Measurements from ENCODE around the gene C2orf68. TPM values are rescaled to one million over a fixed set of nuclear protein-coding genes. Genes with fewer than 3 reads are reported as not detected.
A peak's percentile ranks its signal among the peaks of the same experiment; 100 is the strongest.

The C2orf68 gene
- total and polyA plus RNA-seq, 5 donors: 25.0 to 31.9 (median 28.1) TPM

DNA sequence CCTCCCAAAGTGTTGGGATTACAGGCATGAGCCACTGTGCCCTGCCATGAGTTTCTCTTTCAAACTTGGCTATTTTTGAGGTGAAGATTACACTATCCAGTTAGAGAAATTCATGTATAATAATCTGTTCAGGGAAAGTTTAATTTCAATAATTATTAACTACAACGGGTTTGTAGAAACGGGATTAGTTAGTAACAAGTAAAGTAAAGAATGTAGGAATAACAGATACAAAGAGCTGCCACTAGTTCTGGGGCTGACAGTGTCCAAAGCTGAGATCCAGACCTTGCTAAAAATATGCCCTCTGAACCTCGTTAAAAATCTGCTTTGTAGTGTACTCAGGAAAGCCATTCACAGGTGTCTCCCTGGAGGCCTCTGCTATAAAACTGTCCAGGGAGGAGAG lies 39.2 kb upstream of the C2orf68 start:
- ATAC-seq: no peak
- 87% methylated on average over 3 of the region's 3 CpGs for WGBS
- intact Hi-C loops (cut with DNase I): no loop called here

DNA sequence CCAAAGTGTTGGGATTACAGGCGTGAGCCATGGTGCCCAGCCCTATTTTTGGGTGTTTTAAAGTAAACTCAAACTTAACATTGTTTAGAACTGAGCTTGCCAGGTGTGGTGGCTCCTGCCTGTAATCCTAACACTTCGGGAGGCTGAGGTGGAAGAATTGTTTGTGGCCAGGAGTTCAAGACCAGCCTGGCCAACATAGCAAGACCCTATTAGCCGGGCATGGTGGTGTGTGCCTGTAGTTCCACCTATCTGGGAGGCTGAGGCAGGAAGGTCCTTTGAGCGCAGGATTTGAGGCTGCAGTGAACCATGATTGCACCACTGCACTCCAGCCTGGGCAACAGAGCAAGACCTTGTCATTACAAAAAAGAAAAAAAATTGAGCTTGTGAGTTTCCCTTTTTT lies 38.6 kb upstream of the C2orf68 start:
- DNase-seq: no peak
- ATAC-seq: no peak
- Histone ChIP-seq H3K27ac (ENCODE audit: low read length) (no peak overlapping the region), H3K9me3 (ENCODE audit: control insufficient read depth, low read length) (no peaks in the 10 kb centered on the region), H3K4me1 (ENCODE audit: control insufficient read depth, insufficient read depth, low read length) (peaks cover 3% of the 10 kb centered on the region), H3K4me3 (ENCODE audit: low read length) (no peak overlapping the region), H3K27me3 (ENCODE audit: control insufficient read depth, insufficient read depth) (no peaks in the 10 kb centered on the region)
- intact Hi-C loops (cut with DNase I): no loop called here
- 97% methylated on average over 4 of the region's 4 CpGs for WGBS

More for the DNA sequence above, 39.2 kb upstream of the C2orf68 start:
- Histone ChIP-seq H3K9me3 (ENCODE audit: control insufficient read depth, low read length) (no peaks in the 10 kb centered on the region), H3K4me3 (ENCODE audit: low read length) (no peak overlapping the region), H3K27ac (ENCODE audit: low read length) (no peak overlapping the region), H3K27me3 (ENCODE audit: control insufficient read depth, insufficient read depth) (no peaks in the 10 kb centered on the region), H3K4me1 (ENCODE audit: control insufficient read depth, insufficient read depth, low read length) (peaks cover 3% of the 10 kb centered on the region)
- DNase-seq: no peak

DNA sequence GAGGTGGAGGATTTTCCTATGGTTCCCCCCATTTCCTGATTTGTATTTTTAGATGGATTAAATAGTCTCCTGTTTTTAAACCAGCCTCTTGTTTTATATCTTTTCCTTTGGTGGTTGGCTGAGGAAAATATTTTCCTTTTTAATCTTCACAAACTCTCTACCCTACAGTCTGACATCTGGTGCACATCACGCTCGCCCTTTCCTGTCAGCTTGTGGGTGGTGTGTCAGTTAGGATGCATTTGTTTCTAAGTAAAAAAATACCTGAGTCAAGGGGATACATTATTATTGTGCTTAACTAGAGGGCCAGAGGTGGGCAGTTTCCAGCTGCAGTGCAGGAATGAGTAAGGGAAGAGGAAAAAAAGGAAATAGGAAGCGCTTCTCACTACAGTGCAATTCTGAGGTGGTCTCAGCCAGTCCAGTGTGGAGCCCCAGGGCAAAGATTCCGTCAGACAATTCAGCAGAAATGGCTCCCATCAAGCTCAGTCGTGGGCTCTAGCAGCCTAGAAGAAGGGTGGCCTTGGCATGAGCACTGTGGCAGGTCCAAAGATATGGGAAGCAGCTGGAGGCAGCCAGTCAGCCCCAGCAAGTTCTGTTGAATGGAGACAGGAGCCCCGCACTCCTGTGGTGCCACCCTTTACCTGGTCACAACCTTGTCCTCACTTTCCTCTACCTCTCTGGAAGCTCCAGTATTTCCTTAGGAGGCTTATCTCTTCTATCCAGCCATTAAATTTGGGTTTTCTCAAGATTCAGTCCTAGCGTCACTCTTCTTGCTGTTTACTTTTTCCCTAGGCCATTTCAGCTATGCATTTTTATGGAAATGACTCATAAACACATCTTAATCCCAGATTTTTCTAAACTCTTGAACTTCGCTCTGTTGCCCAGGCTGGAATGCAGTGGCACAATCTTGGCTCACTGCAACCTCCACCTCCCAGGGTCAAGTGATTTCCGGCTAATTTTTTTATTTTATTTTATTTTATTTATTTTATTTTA lies 37.6 kb upstream of the C2orf68 start:
- 81% methylated on average over 9 of the region's 9 CpGs for WGBS
- DNase-seq (no peak), ATAC-seq (peak in 1 of 2 donors; percentile 12)
- no peak overlapping the region for H3K27ac ChIP-seq (ENCODE audit: low read length)
- no peaks in the 10 kb centered on the region for H3K27me3 ChIP-seq (ENCODE audit: control insufficient read depth, insufficient read depth)
- H3K4me3 ChIP-seq (ENCODE audit: low read length): no peak overlapping the region
- H3K9me3 ChIP-seq (ENCODE audit: control insufficient read depth, low read length): no peaks in the 10 kb centered on the region
- peaks cover 3% of the 10 kb centered on the region for H3K4me1 ChIP-seq (ENCODE audit: control insufficient read depth, insufficient read depth, low read length)
- intact Hi-C loops (cut with DNase I): loop anchor here in 1 of 4 donors (5.0 kb wide), 1 partner anchor 58 kb away; no protein-coding TSS in a partner anchor

DNA sequence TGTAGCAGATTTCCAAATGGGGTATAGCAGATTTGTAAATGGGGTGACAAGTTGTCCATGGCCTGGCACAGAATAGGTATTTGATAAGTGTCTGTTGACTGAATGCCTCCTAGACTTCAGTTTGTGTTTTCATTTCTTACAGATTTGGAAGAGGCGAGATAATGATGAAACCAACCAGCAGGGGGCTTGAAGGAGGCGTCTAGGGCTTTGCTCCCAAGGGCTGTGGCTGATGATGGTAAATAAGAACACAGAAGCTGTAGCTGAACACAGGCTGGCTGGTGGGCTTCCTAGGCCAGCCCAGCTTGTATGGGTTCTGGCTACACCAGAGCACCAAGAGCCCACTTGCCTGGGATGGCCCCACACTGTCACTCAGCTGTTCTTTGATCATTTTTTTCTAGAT lies 36.8 kb upstream of the C2orf68 start:
- WGBS: 51% methylated on average over 2 of the region's 2 CpGs
- intact Hi-C loops (cut with DNase I): loop anchor here in 1 of 4 donors (5.0 kb wide), 1 partner anchor 59 kb away; no protein-coding TSS in a partner anchor
- ATAC-seq (peak in 1 of 2 donors; percentile 70), DNase-seq (no peak)
- H3K27me3 ChIP-seq (ENCODE audit: control insufficient read depth, insufficient read depth): no peaks in the 10 kb centered on the region
- no peaks in the 10 kb centered on the region for H3K9me3 ChIP-seq (ENCODE audit: control insufficient read depth, low read length)
- no peak overlapping the region for H3K27ac ChIP-seq (ENCODE audit: low read length)
- no peak overlapping the region for H3K4me3 ChIP-seq (ENCODE audit: low read length)
- peaks cover 3% of the 10 kb centered on the region for H3K4me1 ChIP-seq (ENCODE audit: control insufficient read depth, insufficient read depth, low read length)

DNA sequence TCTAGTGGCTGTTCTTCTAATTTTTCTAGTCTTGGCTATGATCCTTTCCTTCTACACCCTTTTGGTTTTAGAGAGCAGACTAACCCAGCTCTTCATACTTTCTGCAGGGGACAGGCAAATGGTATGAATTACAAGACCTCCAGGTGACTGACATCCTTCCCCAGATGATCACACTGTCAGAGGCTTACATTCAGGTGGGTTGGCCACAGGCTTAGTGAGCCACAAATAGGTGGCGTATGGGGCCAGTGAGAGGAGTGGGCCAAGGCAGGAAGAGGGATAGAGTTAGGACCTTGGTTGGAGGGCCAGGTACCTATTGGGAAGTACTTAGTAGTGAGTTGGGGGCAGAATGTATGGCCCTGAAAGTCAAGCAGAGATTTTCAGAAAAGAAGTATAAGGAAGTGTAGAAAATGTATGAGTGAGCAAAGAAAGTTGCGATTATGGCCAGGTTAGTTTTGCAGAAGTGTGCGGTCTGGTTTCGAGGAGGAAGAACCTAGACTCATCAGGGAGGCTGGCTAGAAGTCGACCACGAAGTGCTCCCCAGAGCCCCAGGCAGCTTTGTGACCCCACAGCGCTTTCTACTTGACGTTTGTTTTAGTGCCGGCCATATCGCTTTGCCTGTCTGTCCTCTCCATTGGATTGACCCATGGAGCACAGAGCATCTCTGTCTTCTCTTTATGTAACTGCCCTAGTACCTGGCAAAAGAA lies 36.1 kb upstream of the C2orf68 start:
- Histone ChIP-seq H3K27ac (ENCODE audit: low read length) (no peak overlapping the region), H3K9me3 (ENCODE audit: control insufficient read depth, low read length) (no peaks in the 10 kb centered on the region), H3K27me3 (ENCODE audit: control insufficient read depth, insufficient read depth) (no peaks in the 10 kb centered on the region), H3K4me1 (ENCODE audit: control insufficient read depth, insufficient read depth, low read length) (peaks cover 3% of the 10 kb centered on the region), H3K4me3 (ENCODE audit: low read length) (no peak overlapping the region)
- DNase-seq (no peak), ATAC-seq (no peak)
- intact Hi-C loops (cut with DNase I): loop anchor here in 1 of 4 donors (5.0 kb wide), 1 partner anchor 59 kb away; no protein-coding TSS in a partner anchor
- WGBS: 87% methylated on average over 10 of the region's 10 CpGs

DNA sequence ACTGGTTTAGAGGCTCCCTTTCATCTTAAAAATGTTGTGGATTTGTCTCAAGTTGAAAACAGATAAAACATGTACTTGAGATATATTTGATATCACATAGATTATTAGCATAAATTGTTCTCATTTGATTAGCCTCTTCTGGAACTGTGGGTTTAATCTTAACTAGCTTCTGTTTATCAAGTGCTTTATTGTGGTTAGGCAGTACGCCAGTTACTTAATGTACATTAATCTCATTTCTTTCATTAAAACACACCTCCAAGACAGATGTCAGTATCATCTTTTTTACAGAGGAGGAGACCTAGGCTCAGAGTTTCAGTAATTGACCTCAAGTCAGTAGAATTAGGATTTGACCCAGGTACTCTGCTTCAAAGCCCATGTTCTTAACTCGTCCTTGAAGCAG lies 34.3 kb upstream of the C2orf68 start:
- Histone ChIP-seq H3K27me3 (ENCODE audit: control insufficient read depth, insufficient read depth) (no peaks in the 10 kb centered on the region), H3K27ac (ENCODE audit: low read length) (no peak overlapping the region), H3K9me3 (ENCODE audit: control insufficient read depth, low read length) (no peaks in the 10 kb centered on the region), H3K4me1 (ENCODE audit: control insufficient read depth, insufficient read depth, low read length) (peaks cover 3% of the 10 kb centered on the region), H3K4me3 (ENCODE audit: low read length) (no peak overlapping the region)
- DNase-seq (no peak), ATAC-seq (no peak)
- WGBS: 94% methylated on average over 2 of the region's 2 CpGs
- intact Hi-C loops (cut with DNase I): loop anchor here in 1 of 4 donors (5.0 kb wide), 1 partner anchor 61 kb away; no protein-coding TSS in a partner anchor

DNA sequence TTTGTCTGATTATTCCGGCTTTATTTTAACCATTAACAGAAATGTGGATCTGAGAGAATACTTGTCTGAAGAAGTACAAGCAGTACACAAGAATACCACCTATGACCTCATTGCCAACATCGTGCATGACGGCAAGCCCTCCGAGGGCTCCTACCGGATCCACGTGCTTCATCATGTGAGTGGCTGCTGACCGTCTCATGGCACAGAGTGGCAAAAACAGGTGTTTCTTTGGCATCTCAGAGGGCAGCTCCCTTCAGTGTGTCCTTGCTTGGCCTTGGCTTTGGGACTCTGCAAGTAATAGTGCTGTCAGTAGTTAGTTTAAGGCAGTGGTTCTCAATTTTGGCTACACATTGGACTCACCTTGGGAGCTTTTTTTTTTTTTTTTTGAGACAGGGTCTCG lies 33.0 kb upstream of the C2orf68 start:
- DNase-seq (no peak), ATAC-seq (no peak)
- H3K9me3 ChIP-seq (ENCODE audit: control insufficient read depth, low read length): no peaks in the 10 kb centered on the region
- H3K27ac ChIP-seq (ENCODE audit: low read length): no peak overlapping the region
- peaks cover 3% of the 10 kb centered on the region for H3K4me1 ChIP-seq (ENCODE audit: control insufficient read depth, insufficient read depth, low read length)
- no peak overlapping the region for H3K4me3 ChIP-seq (ENCODE audit: low read length)
- WGBS: 94% methylated on average over 8 of the region's 8 CpGs
- intact Hi-C loops (cut with DNase I): loop anchor here in 1 of 4 donors (5.0 kb wide), 1 partner anchor 62 kb away; no protein-coding TSS in a partner anchor
- no peaks in the 10 kb centered on the region for H3K27me3 ChIP-seq (ENCODE audit: control insufficient read depth, insufficient read depth)

DNA sequence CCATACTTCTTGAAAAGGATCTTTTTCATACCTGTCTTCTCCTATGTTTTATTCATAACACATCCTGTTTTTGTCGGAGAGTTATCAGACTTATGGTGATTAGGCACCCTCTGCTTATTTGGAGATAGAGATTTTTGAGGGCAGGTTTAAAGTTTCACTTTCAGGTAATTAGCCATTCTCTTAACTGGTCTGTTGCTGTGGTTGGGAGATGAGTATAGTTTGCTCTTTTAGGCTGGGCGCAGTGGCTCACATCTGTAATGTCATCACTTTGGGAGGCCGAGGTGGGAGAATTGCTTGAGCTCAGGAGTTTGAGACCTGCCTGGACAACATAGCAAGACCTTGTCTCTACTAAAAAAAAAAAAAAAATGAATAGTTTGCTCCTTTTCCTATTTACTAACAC lies 30.9 kb upstream of the C2orf68 start:
- no peak for DNase-seq
- H3K4me3 ChIP-seq (ENCODE audit: low read length): no peak overlapping the region
- no peaks in the 10 kb centered on the region for H3K9me3 ChIP-seq (ENCODE audit: control insufficient read depth, low read length)
- H3K27me3 ChIP-seq (ENCODE audit: control insufficient read depth, insufficient read depth): no peaks in the 10 kb centered on the region
- no peak for ATAC-seq
- intact Hi-C loops (cut with DNase I): no loop called here
- H3K4me1 ChIP-seq (ENCODE audit: control insufficient read depth, insufficient read depth, low read length): no peaks in the 10 kb centered on the region
- H3K27ac ChIP-seq (ENCODE audit: low read length): no peak overlapping the region
- 87% methylated on average over 3 of the region's 3 CpGs for WGBS

DNA sequence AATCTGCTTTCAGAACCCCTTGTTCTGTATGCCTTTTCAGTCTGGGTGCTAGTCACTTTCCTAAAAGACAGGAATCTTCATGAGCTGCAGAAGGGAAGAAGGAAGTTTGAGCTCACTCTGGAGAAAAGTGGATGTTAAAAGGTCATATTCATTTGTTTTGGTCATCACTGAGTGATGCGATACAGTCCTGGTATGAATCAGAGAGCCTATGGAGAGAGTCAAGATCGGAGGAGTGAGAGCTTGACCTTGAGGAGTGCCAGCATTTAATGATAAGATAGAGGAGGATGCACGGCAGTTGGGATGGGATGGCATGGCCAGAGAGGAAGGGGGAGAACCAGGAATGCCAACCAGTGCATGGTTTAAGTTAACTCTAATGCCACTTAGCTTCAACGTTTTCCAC lies 23.8 kb upstream of the C2orf68 start:
- peak in 1 of 2 donors; percentile 36 for ATAC-seq

DNA sequence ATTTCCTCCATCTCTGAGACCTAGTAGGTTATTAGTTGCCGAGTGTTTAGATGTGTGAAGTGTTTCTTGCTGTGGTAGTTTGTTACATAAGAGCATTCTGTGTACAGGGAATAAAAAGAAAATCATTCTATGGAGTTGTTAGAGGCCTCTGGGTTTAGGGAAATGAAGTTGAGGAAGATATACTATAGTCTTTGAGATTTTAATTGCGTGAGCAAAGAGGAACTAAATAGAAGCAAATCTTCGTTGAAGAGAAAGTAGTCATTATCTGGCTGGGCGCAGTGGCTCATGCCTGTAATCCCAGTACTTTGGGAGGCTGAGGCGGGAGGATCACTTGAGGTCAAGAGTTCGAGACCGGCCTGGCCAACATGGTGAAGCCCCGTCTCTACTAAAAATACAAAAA lies 23.1 kb upstream of the C2orf68 start:
- Histone ChIP-seq H3K4me3 (ENCODE audit: low read length) (no peak overlapping the region), H3K4me1 (ENCODE audit: control insufficient read depth, insufficient read depth, low read length) (no peaks in the 10 kb centered on the region), H3K9me3 (ENCODE audit: control insufficient read depth, low read length) (no peaks in the 10 kb centered on the region), H3K27me3 (ENCODE audit: control insufficient read depth, insufficient read depth) (no peaks in the 10 kb centered on the region), H3K27ac (ENCODE audit: low read length) (no peak overlapping the region)
- intact Hi-C loops (cut with DNase I): loop anchor here (5.0 to 10.0 kb wide), 4 partner anchors 70 to 180 kb away; no protein-coding TSS in a partner anchor
- 87% methylated on average over 8 of the region's 8 CpGs for WGBS
- no peak for ATAC-seq
- no peak for DNase-seq

More for the DNA sequence above, 23.8 kb upstream of the C2orf68 start:
- 42% methylated on average over 4 of the region's 4 CpGs for whole genome bisulfite sequencing
- H3K27me3 ChIP-seq (ENCODE audit: control insufficient read depth, insufficient read depth): no peaks in the 10 kb centered on the region
- H3K9me3 ChIP-seq (ENCODE audit: control insufficient read depth, low read length): no peaks in the 10 kb centered on the region
- H3K27ac ChIP-seq (ENCODE audit: low read length): no peak overlapping the region
- DNase-seq: no peak
- no peak overlapping the region for H3K4me3 ChIP-seq (ENCODE audit: low read length)
- intact Hi-C loops (cut with DNase I): loop anchor here (5.0 to 10.0 kb wide), 4 partner anchors 69 to 179 kb away; no protein-coding TSS in a partner anchor
- H3K4me1 ChIP-seq (ENCODE audit: control insufficient read depth, insufficient read depth, low read length): no peaks in the 10 kb centered on the region
